Measurements from ENCODE around the gene RUFY1. TPM values are rescaled to one million over a fixed set of nuclear protein-coding genes. Genes with fewer than 3 reads are reported as not detected.

Gene RUFY1
- total and polyA plus RNA-seq, 10 of the 15 experiments (the other 5 are each of a cell fraction or from before 2014, with no cell fraction given) = 5.7 to 36.3 (median 24.5) TPM

DNA sequence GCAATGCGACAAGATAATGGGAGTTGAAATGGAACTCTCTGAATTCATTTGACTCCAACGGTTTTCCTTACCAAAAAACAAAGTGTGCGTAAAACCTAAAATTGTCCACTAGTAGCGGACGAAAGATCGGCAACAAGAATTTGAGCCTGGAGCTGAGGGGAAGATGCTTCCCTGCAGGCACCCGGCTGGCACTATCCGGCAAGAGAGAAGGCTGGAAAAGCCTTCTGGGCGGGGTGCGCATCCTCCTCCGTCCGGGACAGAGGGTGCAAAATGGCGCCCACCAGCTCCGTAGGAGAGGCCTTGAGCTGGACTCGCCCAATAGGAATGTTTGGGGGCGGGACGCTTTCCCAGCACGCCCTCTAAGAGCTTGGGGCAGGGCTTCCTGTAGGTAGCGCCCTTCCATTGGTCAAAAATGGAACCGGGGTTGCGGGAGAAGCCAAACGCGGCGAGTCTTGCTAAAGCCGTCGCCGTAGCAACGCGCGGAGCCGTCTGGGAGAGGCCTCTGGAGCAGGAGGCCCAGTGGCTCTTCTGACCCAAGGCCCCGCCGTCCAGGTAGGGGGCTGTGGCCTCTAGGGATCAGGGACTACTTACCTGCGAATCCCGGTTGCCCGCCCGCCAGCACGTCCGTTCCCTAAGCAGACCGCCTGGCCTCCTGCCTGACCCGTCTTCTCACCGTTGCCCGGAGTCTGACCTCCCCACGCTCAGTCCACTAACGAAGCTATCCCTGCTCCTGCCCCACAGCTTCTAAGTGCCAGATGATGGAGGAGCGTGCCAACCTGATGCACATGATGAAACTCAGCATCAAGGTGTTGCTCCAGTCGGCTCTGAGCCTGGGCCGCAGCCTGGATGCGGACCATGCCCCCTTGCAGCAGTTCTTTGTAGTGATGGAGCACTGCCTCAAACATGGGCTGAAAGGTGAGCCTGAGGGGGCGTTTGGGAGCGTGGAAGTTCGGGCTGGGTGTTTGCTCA, 9.2 kb downstream of the RUFY1 start (continued):
- no peak for TF ChIP-seq ZNF384 (IDR thresholded peaks at IDR 0.05; ENCODE audit: borderline replicate concordance, low read depth, low read length)
- peak; percentile 92 for TF ChIP-seq MXI1 (IDR thresholded peaks at IDR 0.05; ENCODE audit: low read depth, low read length)
- no peak for TF ChIP-seq KDM1A (IDR thresholded peaks at IDR 0.05; ENCODE audit: borderline replicate concordance)
- TF ChIP-seq SKIL (IDR thresholded peaks at IDR 0.05; ENCODE audit: low read depth, poor library complexity, severe bottlenecking) = no peak
- TF ChIP-seq SPI1 (IDR thresholded peaks at IDR 0.05; ENCODE audit: borderline replicate concordance, insufficient read depth, low read depth, low read length) = no peak
- TF ChIP-seq HDGF (IDR thresholded peaks at IDR 0.05) = peak; percentile 58; the same call in 1 of the 2 replicates
- no peak for TF ChIP-seq ZZZ3 (IDR thresholded peaks at IDR 0.05; ENCODE audit: control insufficient read depth, insufficient read length, low read depth)
- TF ChIP-seq, protein P1, sequence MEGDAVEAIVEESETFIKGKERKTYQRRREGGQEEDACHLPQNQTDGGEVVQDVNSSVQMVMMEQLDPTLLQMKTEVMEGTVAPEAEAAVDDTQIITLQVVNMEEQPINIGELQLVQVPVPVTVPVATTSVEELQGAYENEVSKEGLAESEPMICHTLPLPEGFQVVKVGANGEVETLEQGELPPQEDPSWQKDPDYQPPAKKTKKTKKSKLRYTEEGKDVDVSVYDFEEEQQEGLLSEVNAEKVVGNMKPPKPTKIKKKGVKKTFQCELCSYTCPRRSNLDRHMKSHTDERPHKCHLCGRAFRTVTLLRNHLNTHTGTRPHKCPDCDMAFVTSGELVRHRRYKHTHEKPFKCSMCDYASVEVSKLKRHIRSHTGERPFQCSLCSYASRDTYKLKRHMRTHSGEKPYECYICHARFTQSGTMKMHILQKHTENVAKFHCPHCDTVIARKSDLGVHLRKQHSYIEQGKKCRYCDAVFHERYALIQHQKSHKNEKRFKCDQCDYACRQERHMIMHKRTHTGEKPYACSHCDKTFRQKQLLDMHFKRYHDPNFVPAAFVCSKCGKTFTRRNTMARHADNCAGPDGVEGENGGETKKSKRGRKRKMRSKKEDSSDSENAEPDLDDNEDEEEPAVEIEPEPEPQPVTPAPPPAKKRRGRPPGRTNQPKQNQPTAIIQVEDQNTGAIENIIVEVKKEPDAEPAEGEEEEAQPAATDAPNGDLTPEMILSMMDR (IDR thresholded peaks at IDR 0.05 in 2 of 3, conservative IDR thresholded peaks at IDR 0.05 in 1 of 3; ENCODE audit: control insufficient read depth in 2 of 3, extremely low read depth in 1 of 3, insufficient read depth in 1 of 3, low read depth in 3 of 3, low read length in 3 of 3) = no peak
- TF ChIP-seq WRNIP1 (IDR thresholded peaks at IDR 0.05; ENCODE audit: borderline replicate concordance, low read depth, low read length) = no peak
- no peak for TF ChIP-seq E2F8 (IDR thresholded peaks at IDR 0.05; ENCODE audit: low read depth, partially characterized antibody)
- TF ChIP-seq ZNF217 (IDR thresholded peaks at IDR 0.05) = no peak
- TF ChIP-seq MTA3 (IDR thresholded peaks at IDR 0.05; ENCODE audit: borderline replicate concordance, low read length) = no peak
- TF ChIP-seq, protein P2, sequence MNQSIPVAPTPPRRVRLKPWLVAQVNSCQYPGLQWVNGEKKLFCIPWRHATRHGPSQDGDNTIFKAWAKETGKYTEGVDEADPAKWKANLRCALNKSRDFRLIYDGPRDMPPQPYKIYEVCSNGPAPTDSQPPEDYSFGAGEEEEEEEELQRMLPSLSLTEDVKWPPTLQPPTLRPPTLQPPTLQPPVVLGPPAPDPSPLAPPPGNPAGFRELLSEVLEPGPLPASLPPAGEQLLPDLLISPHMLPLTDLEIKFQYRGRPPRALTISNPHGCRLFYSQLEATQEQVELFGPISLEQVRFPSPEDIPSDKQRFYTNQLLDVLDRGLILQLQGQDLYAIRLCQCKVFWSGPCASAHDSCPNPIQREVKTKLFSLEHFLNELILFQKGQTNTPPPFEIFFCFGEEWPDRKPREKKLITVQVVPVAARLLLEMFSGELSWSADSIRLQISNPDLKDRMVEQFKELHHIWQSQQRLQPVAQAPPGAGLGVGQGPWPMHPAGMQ (IDR thresholded peaks at IDR 0.05; ENCODE audit: borderline replicate concordance) = no peak
- TF ChIP-seq E4F1 (IDR thresholded peaks at IDR 0.05; ENCODE audit: borderline replicate concordance, partially characterized antibody) = no peak
- peak; percentile 93 for TF ChIP-seq POLR2A (IDR thresholded peaks at IDR 0.05; ENCODE audit: low read depth, low read length)
- TF ChIP-seq EZH2 (IDR thresholded peaks at IDR 0.05; ENCODE audit: borderline replicate concordance, control insufficient read depth, low read depth, low read length) = no peak
- TF ChIP-seq SIN3A (IDR thresholded peaks at IDR 0.05; ENCODE audit: low read depth, low read length) = peak; percentile 55; the same call in 1 of the 2 replicates

All from GM12878 (cell line).